Gastroesophageal sphincter (tissue), 3 donors: Measurements from ENCODE around the gene ATP4A.

Experiments used
- CTCF ChIP-seq, 4 experiments: fragments of 200-600 bp in 2 of 4; fragments of 450-650 bp in 2 of 4; sonication (generic) in 1 of 4; IDR thresholded peaks; one replicate each; pipeline ENCODE4 v1.5.1; 2017 to 2019; ENCODE audit warnings: antibody characterized with exemption in 4 of 4, mild to moderate bottlenecking in 2 of 4, moderate library complexity in 2 of 4
- EP300 ChIP-seq: sonication (generic); formaldehyde crosslinking; IDR thresholded peaks from one replicate; pipeline ENCODE4 v1.6.1; 2017; ENCODE audit warnings: antibody characterized with exemption, mild to moderate bottlenecking
- POLR2A ChIP-seq, 2 donors: fragments of 450-650 bp; IDR thresholded peaks; one replicate each; pipeline ENCODE4 v1.6.1; 2017; ENCODE audit warnings: antibody characterized with exemption in 2 of 2, mild to moderate bottlenecking in 2 of 2, moderate library complexity in 1 of 2

- TF ChIP-seq POLR2A (IDR thresholded peaks at IDR 0.05) = no peak
- no peak for TF ChIP-seq CTCF (IDR thresholded peaks at IDR 0.05)
- TF ChIP-seq EP300 = no peak
Observed at GRCh38 chr19:35612224-35612558, 48.7 kb upstream of the ATP4A start.
